Hepatocyte (in vitro differentiated cells): ENCODE results near the gene MBD5. TPM values are rescaled to one million over a fixed set of nuclear protein-coding genes. Genes with fewer than 3 reads are reported as not detected.
A peak's percentile ranks its signal among the peaks of the same experiment; 100 is the strongest.

Experiments
- DNase-seq: peaks from one replicate; pipeline ENCODE4 v3.0.0-alpha.2; 2016; ENCODE audit warnings: low spot score
- H2AFZ ChIP-seq: fragments of 200-600 bp; sonication (generic); 2 replicates; pipeline ENCODE4 v1.6.0; 2016; ENCODE audit warnings: antibody characterized with exemption, mild to moderate bottlenecking
- H3K27ac ChIP-seq: fragments of 200-600 bp; sonication (generic); 2 replicates; pipeline ENCODE4 v1.5.1; 2016; ENCODE audit warnings: mild to moderate bottlenecking
- H3K27me3 ChIP-seq: fragments of 200-600 bp; sonication (generic); 2 replicates; pipeline ENCODE4 v1.6.1; 2016
- H3K36me3 ChIP-seq: fragments of 200-600 bp; sonication (generic); replicated peaks from 2 replicates; pipeline ENCODE4 v1.5.1; 2016; ENCODE audit warnings: low read depth; ENCODE audit not compliant: insufficient read depth
- H3K4me1 ChIP-seq: fragments of 200-600 bp; sonication (generic); 2 replicates; pipeline ENCODE4 v1.5.1; 2016; ENCODE audit warnings: mild to moderate bottlenecking, moderate library complexity; ENCODE audit not compliant: insufficient read depth
- H3K4me2 ChIP-seq: fragments of 200-600 bp; sonication (generic); 2 replicates; pipeline ENCODE4 v1.6.0; 2016
- H3K4me3 ChIP-seq: fragments of 200-600 bp; sonication (generic); 2 replicates; pipeline ENCODE4 v1.5.1; 2016; ENCODE audit warnings: mild to moderate bottlenecking
- H3K79me2 ChIP-seq: fragments of 200-600 bp; sonication (generic); 2 replicates; pipeline ENCODE4 v1.6.0; 2017; ENCODE audit warnings: mild to moderate bottlenecking
- H3K9me2 ChIP-seq: fragments of 200-600 bp; sonication (generic); replicated peaks from 2 replicates; pipeline ENCODE4 v1.6.0; 2017; ENCODE audit warnings: mild to moderate bottlenecking; ENCODE audit not compliant: insufficient read depth
- H3K9me3 ChIP-seq: fragments of 200-600 bp; sonication (generic); 2 replicates; pipeline ENCODE4 v1.5.1; 2016; ENCODE audit warnings: low read depth, mild to moderate bottlenecking
- H4K20me1 ChIP-seq: fragments of 200-600 bp; sonication (generic); 2 replicates; pipeline ENCODE4 v1.6.0; 2016; ENCODE audit warnings: mild to moderate bottlenecking; ENCODE audit not compliant: insufficient read depth, poor library complexity, severe bottlenecking
- EZH2 ChIP-seq: fragments of 200-600 bp; sonication (generic); IDR thresholded peaks from 2 replicates; pipeline ENCODE4 v1.6.1; 2016; ENCODE audit warnings: antibody characterized with exemption, mild to moderate bottlenecking, borderline replicate concordance
- EZH2phosphoT487 ChIP-seq: fragments of 200-600 bp; sonication (generic); IDR thresholded peaks from one replicate; pipeline ENCODE4 v1.6.1; 2018; ENCODE audit warnings: antibody characterized with exemption, mild to moderate bottlenecking, low read depth, moderate library complexity; ENCODE audit not compliant: unreplicated experiment, severe bottlenecking
- WGBS: methylation state at CpG from one replicate; pipeline ENCODE4 v1.1.6; 2016; ENCODE audit warnings: low lambda C conversion rate; ENCODE audit errors: missing lambda C conversion rate; 5-methylcytosine and 5-hydroxymethylcytosine counted together
- polyA plus RNA-seq: library from polyadenylated mRNA; unstranded; fragments of >200 nt; fragmentation: Nextera tagmentation; extraction: Ambion mirVana; gene quantifications from 2 replicates; pipeline ENCODE4 v1.2.1, GENCODE V29; 2016
- total RNA-seq: library from RNA; depleted of rRNA; stranded (reverse); fragments of >200 nt; gene quantifications from 2 replicates; pipeline ENCODE4 v1.2.3, GENCODE V29; 2014
- TF ChIP-seq, protein P1 (sequence below): fragments of 200-600 bp; sonication (generic); IDR thresholded peaks from 2 replicates; pipeline ENCODE4 v1.5.1; 2016; ENCODE audit warnings: antibody characterized with exemption, mild to moderate bottlenecking; ENCODE audit not compliant: poor library complexity

MBD5 gene
- total and polyA plus RNA-seq, 2 experiments from 2014 or later, result 20.9 to 36.2 TPM

DNA sequence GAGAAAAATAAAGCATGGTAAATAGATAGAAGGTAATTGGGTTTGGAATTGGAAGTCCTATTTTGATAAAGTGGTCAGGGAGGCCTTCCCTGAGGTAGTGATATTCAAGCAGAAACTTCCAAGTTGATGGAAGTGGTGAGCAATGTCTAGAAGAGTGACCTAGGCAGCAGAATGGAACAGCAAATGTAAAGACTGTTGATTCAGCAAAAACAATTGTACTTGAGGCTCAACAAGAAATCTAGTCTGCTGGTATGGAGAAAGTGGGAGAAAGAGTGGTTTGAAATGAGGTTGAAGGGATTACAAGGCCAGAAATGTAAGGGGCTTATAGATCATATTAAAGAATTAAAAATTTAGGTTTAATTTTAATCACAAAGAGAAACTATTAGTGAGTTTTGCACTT lies 181.3 kb downstream of the MBD5 start:
- TF ChIP-seq EZH2phosphoT487 (no peak), EZH2 (no peak)
- TF ChIP-seq, protein P1, sequence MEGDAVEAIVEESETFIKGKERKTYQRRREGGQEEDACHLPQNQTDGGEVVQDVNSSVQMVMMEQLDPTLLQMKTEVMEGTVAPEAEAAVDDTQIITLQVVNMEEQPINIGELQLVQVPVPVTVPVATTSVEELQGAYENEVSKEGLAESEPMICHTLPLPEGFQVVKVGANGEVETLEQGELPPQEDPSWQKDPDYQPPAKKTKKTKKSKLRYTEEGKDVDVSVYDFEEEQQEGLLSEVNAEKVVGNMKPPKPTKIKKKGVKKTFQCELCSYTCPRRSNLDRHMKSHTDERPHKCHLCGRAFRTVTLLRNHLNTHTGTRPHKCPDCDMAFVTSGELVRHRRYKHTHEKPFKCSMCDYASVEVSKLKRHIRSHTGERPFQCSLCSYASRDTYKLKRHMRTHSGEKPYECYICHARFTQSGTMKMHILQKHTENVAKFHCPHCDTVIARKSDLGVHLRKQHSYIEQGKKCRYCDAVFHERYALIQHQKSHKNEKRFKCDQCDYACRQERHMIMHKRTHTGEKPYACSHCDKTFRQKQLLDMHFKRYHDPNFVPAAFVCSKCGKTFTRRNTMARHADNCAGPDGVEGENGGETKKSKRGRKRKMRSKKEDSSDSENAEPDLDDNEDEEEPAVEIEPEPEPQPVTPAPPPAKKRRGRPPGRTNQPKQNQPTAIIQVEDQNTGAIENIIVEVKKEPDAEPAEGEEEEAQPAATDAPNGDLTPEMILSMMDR, result no peak
- no peaks in the 10 kb centered on the region for H3K9me3 ChIP-seq
- peaks cover 5% of the 10 kb centered on the region for H3K4me1 ChIP-seq
- no peaks in the 10 kb centered on the region for H3K79me2 ChIP-seq
- no peak for DNase-seq
- H3K27me3 ChIP-seq, result no peaks in the 10 kb centered on the region
- no peak overlapping the region for H3K4me3 ChIP-seq
- H2AFZ ChIP-seq, result no peak overlapping the region
- H3K4me2 ChIP-seq, result no peak overlapping the region
- H3K36me3 ChIP-seq, result no peaks in the 10 kb centered on the region
- no peak overlapping the region for H3K27ac ChIP-seq
- no peaks in the 10 kb centered on the region for H3K9me2 ChIP-seq
- H4K20me1 ChIP-seq, result no peaks in the 10 kb centered on the region

DNA sequence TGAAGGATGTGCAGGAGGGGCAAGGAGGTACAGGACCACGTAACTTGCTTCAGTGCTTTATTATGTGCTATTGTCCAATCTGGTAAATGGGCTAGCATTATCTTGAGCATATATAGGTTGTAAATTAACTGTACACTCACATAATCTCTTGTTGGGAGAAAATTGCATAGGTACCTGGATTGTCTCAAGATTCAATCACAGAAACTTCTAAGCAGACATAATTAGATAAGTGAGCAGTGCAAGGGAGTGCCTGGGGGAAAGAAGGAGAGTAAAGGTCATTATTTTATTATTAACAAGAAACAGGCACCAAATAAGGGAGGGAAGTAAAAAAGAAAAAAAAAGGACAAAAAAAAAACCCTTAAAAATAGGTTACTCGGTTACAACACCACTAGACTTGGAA lies 186.2 kb downstream of the MBD5 start:
- no peak overlapping the region for H3K27ac ChIP-seq
- H3K36me3 ChIP-seq, result no peaks in the 10 kb centered on the region
- H3K4me3 ChIP-seq, result no peak overlapping the region
- peaks cover 5% of the 10 kb centered on the region for H3K4me1 ChIP-seq
- WGBS, result 71% methylated on average over 2 of the region's 2 CpGs
- no peak overlapping the region for H2AFZ ChIP-seq
- H3K79me2 ChIP-seq, result no peaks in the 10 kb centered on the region
- no peaks in the 10 kb centered on the region for H3K27me3 ChIP-seq
- no peaks in the 10 kb centered on the region for H3K9me2 ChIP-seq
- H4K20me1 ChIP-seq, result no peaks in the 10 kb centered on the region
- peak overlapping the region; percentile 18 for H3K4me2 ChIP-seq
- DNase-seq, result no peak
- H3K9me3 ChIP-seq, result no peaks in the 10 kb centered on the region
- TF ChIP-seq EZH2, result no peak
- TF ChIP-seq EZH2phosphoT487, result no peak
- TF ChIP-seq, protein P1, result no peak

DNA sequence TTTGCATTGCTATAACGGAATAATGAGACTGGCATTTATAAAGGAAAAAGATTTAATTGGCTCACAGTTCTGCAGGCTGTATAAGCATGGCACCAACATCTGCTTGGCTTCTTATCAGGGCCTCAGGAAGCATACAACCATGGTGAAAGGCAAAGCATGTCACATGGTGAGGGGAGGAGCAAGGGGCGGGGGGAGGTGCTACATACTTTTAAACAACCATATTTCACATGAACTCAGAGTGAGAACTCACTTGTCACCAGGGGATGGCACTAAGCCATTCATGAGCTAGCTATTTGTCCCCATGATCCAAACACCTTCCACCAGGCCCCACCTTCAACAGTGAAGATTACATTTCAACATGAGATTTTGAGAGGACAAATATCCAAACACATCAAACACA lies 188.7 kb downstream of the MBD5 start:
- H3K36me3 ChIP-seq, result no peaks in the 10 kb centered on the region
- H3K4me2 ChIP-seq, result no peak overlapping the region
- WGBS, result 84% methylated on average over 2 of the region's 2 CpGs
- H4K20me1 ChIP-seq, result no peaks in the 10 kb centered on the region
- peaks cover 5% of the 10 kb centered on the region for H3K4me1 ChIP-seq
- no peak overlapping the region for H3K4me3 ChIP-seq
- H3K79me2 ChIP-seq, result no peaks in the 10 kb centered on the region
- no peaks in the 10 kb centered on the region for H3K27me3 ChIP-seq
- no peak overlapping the region for H2AFZ ChIP-seq
- peak; percentile 6 for DNase-seq
- no peaks in the 10 kb centered on the region for H3K9me3 ChIP-seq
- H3K9me2 ChIP-seq, result no peaks in the 10 kb centered on the region
- TF ChIP-seq EZH2 (no peak), EZH2phosphoT487 (no peak)
- TF ChIP-seq, protein P1, result no peak
- no peak overlapping the region for H3K27ac ChIP-seq
